K562 (cell line): ENCODE results near the gene SOS1. TPM values are rescaled to one million over a fixed set of nuclear protein-coding genes. Genes with fewer than 3 reads are reported as not detected.
A peak's percentile ranks its signal among the peaks of the same experiment; 100 is the strongest.

Experiments
- BACH1 ChIP-seq: fragments of 200-800 bp; sonication (Bioruptor generic); IDR thresholded peaks from 2 replicates; pipeline ENCODE4 v1.6.1; 2016; ENCODE audit warnings: missing genetic modification characterization, missing compliant biosample characterization
- BHLHE40 ChIP-seq: IDR thresholded peaks from 2 replicates; pipeline ENCODE4 v1.6.1; 2011; ENCODE audit warnings: low read length, improper control_type of control experiment
- DPF2 ChIP-seq: fragments of 450-650 bp; IDR thresholded peaks from 2 replicates; pipeline ENCODE4 v1.6.1; 2016
- ELK1 ChIP-seq: sonication (generic); formaldehyde crosslinking; IDR thresholded peaks from 2 replicates; pipeline ENCODE4 v1.8.1; 2022; ENCODE audit warnings: missing genetic modification reagents
- GTF2E2 ChIP-seq: fragments of 200-800 bp; sonication (Bioruptor generic); IDR thresholded peaks from 2 replicates; pipeline ENCODE4 v1.6.1; 2016; ENCODE audit warnings: missing genetic modification characterization, missing compliant biosample characterization
- HDAC1 ChIP-seq, 2 experiments: fragments of 450-650 bp; IDR thresholded peaks; 2 replicates each; pipeline ENCODE4 v1.6.1; 2016 to 2017; ENCODE audit warnings: inconsistent platforms in 1 of 2, mild to moderate bottlenecking in 1 of 2, moderate library complexity in 1 of 2
- KDM1A ChIP-seq, 2 experiments: fragments of 450-650 bp; IDR thresholded peaks; 2 replicates each; pipeline ENCODE4 v1.6.1; 2016; ENCODE audit warnings: mild to moderate bottlenecking in 2 of 2
- LEF1 ChIP-seq: fragments of 450-650 bp; IDR thresholded peaks from 2 replicates; pipeline ENCODE4 v1.6.1; 2016; ENCODE audit warnings: mild to moderate bottlenecking
- MAFF ChIP-seq: IDR thresholded peaks from 2 replicates; pipeline ENCODE4 v1.6.1; 2012; ENCODE audit warnings: low read length, improper control_type of control experiment
- MIER1 ChIP-seq: fragments of 450-650 bp; IDR thresholded peaks from 2 replicates; pipeline ENCODE4 v1.6.1; 2016; ENCODE audit warnings: antibody characterized with exemption, mild to moderate bottlenecking, low read depth
- NR2C2 ChIP-seq, 2 experiments: fragments of 200-800 bp in 1 of 2; sonication (Bioruptor generic) in 1 of 2; sonication (generic) in 1 of 2; formaldehyde crosslinking in 1 of 2; IDR thresholded peaks; 2 replicates each; pipeline versions ENCODE4 v1.6.1 to v1.8.0; 2016 to 2022; ENCODE audit warnings: mild to moderate bottlenecking in 1 of 2, missing compliant biosample characterization in 1 of 2, missing genetic modification characterization in 1 of 2, missing genetic modification reagents in 1 of 2
- PML ChIP-seq: IDR thresholded peaks from 2 replicates; pipeline ENCODE4 v1.6.1; 2012; ENCODE audit warnings: low read length, inconsistent platforms
- POU5F1 ChIP-seq: fragments of 150-350 bp; IDR thresholded peaks from 2 replicates; pipeline ENCODE4 v1.6.1; 2014; ENCODE audit warnings: borderline replicate concordance, low read length, low read depth, mild to moderate bottlenecking; ENCODE audit not compliant: partially characterized antibody
- RB1 ChIP-seq: fragments of 450-650 bp; IDR thresholded peaks from 2 replicates; pipeline ENCODE4 v1.6.1; 2017; ENCODE audit warnings: low read depth, mild to moderate bottlenecking
- RFX1 ChIP-seq: fragments of 450-650 bp; IDR thresholded peaks from 2 replicates; pipeline ENCODE4 v1.6.1; 2016; ENCODE audit warnings: mild to moderate bottlenecking, moderate library complexity
- SRF ChIP-seq, 2 experiments: fragments of 250-450, 450-650 bp in 1 of 2; sonication (Bioruptor Pico) in 1 of 2; sonication (generic) in 1 of 2; formaldehyde crosslinking; IDR thresholded peaks; 2 replicates each; pipeline versions ENCODE4 v1.5.0 to v1.5.1; 2020 to 2022; ENCODE audit warnings: mild to moderate bottlenecking in 1 of 2, missing genetic modification reagents in 1 of 2
- TCF3 ChIP-seq: sonication (generic); formaldehyde crosslinking; IDR thresholded peaks from 2 replicates; pipeline ENCODE4 v1.4.0; 2020; ENCODE audit warnings: mild to moderate bottlenecking, missing genetic modification reagents
- TEAD2 ChIP-seq: fragments of 450-650 bp; IDR thresholded peaks from 2 replicates; pipeline ENCODE4 v1.6.1; 2016; ENCODE audit warnings: missing genetic modification characterization, control low read depth, missing compliant biosample characterization
- XRCC4 ChIP-seq: IDR thresholded peaks from one replicate; pipeline ENCODE4 v1.6.1; 2011; ENCODE audit not compliant: insufficient read depth, insufficient read length; ENCODE audit errors: extremely low read depth
- ZNF778 ChIP-seq: fragments of 450-650 bp; formaldehyde crosslinking; IDR thresholded peaks from 2 replicates; pipeline ENCODE4 v1.4.0; 2020; ENCODE audit warnings: mild to moderate bottlenecking, moderate library complexity
- polyA plus RNA-seq, 8 experiments: library from polyadenylated mRNA; depleted of rRNA in 4 of 8; stranded (reverse) in 5 of 8; unstranded in 3 of 8; fragments of >200 nt; fragmentation: Nextera tagmentation in 2 of 8; fragmentation: Illumina TruSeq in 1 of 8; extraction: Ambion mirVana in 2 of 8; extraction: Trizol in 1 of 8; gene quantifications; 2 replicates each; pipeline versions ENCODE4 v1.2.1 to v1.2.3, GENCODE V29; 2011 to 2014; ENCODE audit warnings: inconsistent platforms in 1 of 8, missing spikeins in 1 of 8
- total RNA-seq, 7 experiments: library from RNA; depleted of rRNA in 6 of 7; stranded (reverse); fragments of >200 nt in 6 of 7; fragmentation: Illumina TruSeq in 2 of 7; extraction: Trizol in 2 of 7; gene quantifications; 2 replicates each; pipeline versions ENCODE4 v1.2.1 to v1.2.3, GENCODE V29; 2011 to 2021; ENCODE audit warnings: low replicate concordance in 1 of 7
- TF ChIP-seq, protein P1 (sequence below): fragments of 150-350 bp; conservative IDR thresholded peaks from 2 replicates; pipeline ENCODE4 v1.6.1; 2014; ENCODE audit warnings: low read length
- TF ChIP-seq, protein P2 (sequence below): fragments of 250-450 bp; sonication (Bioruptor Pico); IDR thresholded peaks from 2 replicates; pipeline ENCODE4 v1.8.0; 2021; ENCODE audit warnings: mild to moderate bottlenecking, moderate library complexity
- TF ChIP-seq, protein P3 (sequence below): fragments of 250-450 bp; sonication (Bioruptor Pico); IDR thresholded peaks from 2 replicates; pipeline ENCODE4 v1.8.0; 2022; ENCODE audit warnings: moderate library complexity, mild to moderate bottlenecking, inconsistent platforms

The SOS1 gene
- total and polyA plus RNA-seq, 9 of the 15 experiments (the other 6 are each of a cell fraction or from before 2014, with no cell fraction given) = 2.5 to 27.1 (median 16.3) TPM

DNA sequence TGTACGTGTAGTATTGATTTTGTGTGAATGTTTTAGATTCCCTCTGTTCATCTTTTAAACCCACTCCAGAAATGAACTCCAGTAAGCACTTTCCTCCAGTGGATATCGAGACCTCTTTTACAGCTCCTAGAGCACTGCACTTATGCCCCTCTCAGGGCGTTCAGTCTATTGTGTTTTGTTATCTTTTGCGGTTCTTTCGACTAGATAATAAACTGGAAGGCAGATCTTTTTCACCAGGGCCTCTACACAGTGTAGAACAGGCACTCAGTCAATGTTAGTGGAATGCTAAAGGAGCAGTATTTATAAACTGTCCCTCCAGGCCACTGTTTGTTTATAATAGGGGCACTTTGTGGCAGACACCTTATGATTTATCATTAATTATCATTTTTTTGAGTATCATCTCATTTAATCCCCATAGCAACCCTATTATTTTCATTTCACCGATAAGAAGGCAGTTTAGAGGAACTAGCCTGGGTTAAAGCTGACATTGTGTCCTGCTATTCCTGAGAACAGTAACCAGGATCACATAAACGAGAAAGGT, 742 bp upstream of the SOS1 start (continued):
- no peak for TF ChIP-seq XRCC4
- TF ChIP-seq, protein P1, sequence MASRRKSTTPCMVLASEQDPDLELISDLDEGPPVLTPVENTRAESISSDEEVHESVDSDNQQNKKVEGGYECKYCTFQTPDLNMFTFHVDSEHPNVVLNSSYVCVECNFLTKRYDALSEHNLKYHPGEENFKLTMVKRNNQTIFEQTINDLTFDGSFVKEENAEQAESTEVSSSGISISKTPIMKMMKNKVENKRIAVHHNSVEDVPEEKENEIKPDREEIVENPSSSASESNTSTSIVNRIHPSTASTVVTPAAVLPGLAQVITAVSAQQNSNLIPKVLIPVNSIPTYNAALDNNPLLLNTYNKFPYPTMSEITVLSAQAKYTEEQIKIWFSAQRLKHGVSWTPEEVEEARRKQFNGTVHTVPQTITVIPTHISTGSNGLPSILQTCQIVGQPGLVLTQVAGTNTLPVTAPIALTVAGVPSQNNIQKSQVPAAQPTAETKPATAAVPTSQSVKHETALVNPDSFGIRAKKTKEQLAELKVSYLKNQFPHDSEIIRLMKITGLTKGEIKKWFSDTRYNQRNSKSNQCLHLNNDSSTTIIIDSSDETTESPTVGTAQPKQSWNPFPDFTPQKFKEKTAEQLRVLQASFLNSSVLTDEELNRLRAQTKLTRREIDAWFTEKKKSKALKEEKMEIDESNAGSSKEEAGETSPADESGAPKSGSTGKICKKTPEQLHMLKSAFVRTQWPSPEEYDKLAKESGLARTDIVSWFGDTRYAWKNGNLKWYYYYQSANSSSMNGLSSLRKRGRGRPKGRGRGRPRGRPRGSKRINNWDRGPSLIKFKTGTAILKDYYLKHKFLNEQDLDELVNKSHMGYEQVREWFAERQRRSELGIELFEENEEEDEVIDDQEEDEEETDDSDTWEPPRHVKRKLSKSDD = no peak
- no peak for TF ChIP-seq ZNF778 (CRISPR knock-in tag)
- 0 out of 2 replicates have a peak, but pooled peaks have one; percentile 62 for TF ChIP-seq GTF2E2 (tag)
- TF ChIP-seq BHLHE40 = no peak
- TF ChIP-seq KDM1A (IDR thresholded peaks at IDR 0.05) = peak in 1 of 2 experiments; percentile 1; a peak in 1 of 4 replicates
- TF ChIP-seq RB1 = 0 out of 2 replicates have a peak, but pooled peaks have one; percentile 13
- TF ChIP-seq PML = no peak
- peak; percentile 38; the same call in 1 of the 2 replicates for TF ChIP-seq BACH1
- TF ChIP-seq, protein P2, sequence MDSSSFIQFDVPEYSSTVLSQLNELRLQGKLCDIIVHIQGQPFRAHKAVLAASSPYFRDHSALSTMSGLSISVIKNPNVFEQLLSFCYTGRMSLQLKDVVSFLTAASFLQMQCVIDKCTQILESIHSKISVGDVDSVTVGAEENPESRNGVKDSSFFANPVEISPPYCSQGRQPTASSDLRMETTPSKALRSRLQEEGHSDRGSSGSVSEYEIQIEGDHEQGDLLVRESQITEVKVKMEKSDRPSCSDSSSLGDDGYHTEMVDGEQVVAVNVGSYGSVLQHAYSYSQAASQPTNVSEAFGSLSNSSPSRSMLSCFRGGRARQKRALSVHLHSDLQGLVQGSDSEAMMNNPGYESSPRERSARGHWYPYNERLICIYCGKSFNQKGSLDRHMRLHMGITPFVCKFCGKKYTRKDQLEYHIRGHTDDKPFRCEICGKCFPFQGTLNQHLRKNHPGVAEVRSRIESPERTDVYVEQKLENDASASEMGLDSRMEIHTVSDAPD = no peak
- TF ChIP-seq TCF3 (CRISPR knock-in tag) = peak; percentile 19
- no peak for TF ChIP-seq MAFF
- TF ChIP-seq LEF1 = 0 out of 2 replicates have a peak, but pooled peaks have one; percentile 3
- no peak for TF ChIP-seq TEAD2 (tag)
- peak; percentile 49; the same call in 1 of the 2 replicates for TF ChIP-seq RFX1
- TF ChIP-seq MIER1 = 0 out of 2 replicates have a peak, but pooled peaks have one; percentile 11
- 0 out of 4 replicates have a peak, but pooled peaks of 1 of the 2 experiments have one; percentile 18 for TF ChIP-seq HDAC1 (IDR thresholded peaks at IDR 0.05)
- no peak for TF ChIP-seq NR2C2 (CRISPR knock-in tag; IDR thresholded peaks at IDR 0.05)
- TF ChIP-seq NR2C2 (tag; IDR thresholded peaks at IDR 0.05) = 0 out of 2 replicates have a peak, but pooled peaks have one; percentile 17
- peak; percentile 76; the same call in 1 of the 2 replicates for TF ChIP-seq DPF2
- no peak for TF ChIP-seq POU5F1
- TF ChIP-seq, protein P3, sequence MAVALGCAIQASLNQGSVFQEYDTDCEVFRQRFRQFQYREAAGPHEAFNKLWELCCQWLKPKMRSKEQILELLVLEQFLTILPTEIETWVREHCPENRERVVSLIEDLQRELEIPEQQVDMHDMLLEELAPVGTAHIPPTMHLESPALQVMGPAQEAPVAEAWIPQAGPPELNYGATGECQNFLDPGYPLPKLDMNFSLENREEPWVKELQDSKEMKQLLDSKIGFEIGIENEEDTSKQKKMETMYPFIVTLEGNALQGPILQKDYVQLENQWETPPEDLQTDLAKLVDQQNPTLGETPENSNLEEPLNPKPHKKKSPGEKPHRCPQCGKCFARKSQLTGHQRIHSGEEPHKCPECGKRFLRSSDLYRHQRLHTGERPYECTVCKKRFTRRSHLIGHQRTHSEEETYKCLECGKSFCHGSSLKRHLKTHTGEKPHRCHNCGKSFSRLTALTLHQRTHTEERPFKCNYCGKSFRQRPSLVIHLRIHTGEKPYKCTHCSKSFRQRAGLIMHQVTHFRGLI (CRISPR knock-in tag) = 0 out of 2 replicates have a peak, but pooled peaks have one; percentile 28
- no peak for TF ChIP-seq ELK1 (CRISPR knock-in tag)
- no peak for TF ChIP-seq SRF (CRISPR knock-in tag; IDR thresholded peaks at IDR 0.05)
